ENCODE results near the gene PRPF19. TPM values are rescaled to one million over a fixed set of nuclear protein-coding genes. Genes with fewer than 3 reads are reported as not detected.

PRPF19 gene
- total RNA-seq, 4 donors from 2014 or later = 50.3 to 93.9 (median 58.0) TPM

DNA sequence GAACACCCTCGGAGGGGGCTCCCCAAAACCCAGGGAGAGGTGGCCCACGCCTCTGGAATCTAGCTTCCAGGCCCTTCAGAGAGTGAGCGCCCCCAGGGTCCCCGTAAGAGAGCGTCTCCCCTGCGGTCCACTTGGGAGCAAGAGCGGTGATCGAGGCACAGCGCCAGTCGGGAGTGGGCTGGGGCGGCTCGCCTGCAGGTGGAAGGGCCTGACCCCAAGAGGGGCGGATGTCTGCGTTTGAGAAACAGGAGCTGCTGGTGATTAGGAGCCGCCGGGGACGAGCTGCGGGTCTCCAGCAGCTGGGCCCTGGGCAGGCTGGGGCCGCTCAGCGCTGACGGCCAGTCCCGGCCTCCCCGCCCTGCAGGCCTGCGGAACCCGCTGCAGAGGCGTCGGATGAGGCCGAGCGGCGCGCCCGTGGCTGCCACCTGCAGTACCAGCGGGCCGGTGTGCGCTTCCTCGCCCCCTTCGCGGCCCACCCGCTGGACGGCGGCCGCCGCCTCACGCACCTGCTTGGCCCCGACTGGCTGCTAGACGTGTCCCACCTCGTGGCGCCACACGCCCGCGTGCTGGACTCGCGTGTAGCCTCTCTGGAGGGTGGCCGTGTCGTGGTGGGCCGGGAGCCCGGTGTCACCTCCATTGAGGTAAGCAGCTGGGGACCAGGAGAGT is 27.9 kb upstream of the PRPF19 start:
- DNase-seq (ENCODE audit: low spot score) (no peak), ATAC-seq (ENCODE audit: low FRiP score) (no peak)
- TF ChIP-seq, protein P1, sequence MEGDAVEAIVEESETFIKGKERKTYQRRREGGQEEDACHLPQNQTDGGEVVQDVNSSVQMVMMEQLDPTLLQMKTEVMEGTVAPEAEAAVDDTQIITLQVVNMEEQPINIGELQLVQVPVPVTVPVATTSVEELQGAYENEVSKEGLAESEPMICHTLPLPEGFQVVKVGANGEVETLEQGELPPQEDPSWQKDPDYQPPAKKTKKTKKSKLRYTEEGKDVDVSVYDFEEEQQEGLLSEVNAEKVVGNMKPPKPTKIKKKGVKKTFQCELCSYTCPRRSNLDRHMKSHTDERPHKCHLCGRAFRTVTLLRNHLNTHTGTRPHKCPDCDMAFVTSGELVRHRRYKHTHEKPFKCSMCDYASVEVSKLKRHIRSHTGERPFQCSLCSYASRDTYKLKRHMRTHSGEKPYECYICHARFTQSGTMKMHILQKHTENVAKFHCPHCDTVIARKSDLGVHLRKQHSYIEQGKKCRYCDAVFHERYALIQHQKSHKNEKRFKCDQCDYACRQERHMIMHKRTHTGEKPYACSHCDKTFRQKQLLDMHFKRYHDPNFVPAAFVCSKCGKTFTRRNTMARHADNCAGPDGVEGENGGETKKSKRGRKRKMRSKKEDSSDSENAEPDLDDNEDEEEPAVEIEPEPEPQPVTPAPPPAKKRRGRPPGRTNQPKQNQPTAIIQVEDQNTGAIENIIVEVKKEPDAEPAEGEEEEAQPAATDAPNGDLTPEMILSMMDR (IDR thresholded peaks at IDR 0.05) = no peak

DNA sequence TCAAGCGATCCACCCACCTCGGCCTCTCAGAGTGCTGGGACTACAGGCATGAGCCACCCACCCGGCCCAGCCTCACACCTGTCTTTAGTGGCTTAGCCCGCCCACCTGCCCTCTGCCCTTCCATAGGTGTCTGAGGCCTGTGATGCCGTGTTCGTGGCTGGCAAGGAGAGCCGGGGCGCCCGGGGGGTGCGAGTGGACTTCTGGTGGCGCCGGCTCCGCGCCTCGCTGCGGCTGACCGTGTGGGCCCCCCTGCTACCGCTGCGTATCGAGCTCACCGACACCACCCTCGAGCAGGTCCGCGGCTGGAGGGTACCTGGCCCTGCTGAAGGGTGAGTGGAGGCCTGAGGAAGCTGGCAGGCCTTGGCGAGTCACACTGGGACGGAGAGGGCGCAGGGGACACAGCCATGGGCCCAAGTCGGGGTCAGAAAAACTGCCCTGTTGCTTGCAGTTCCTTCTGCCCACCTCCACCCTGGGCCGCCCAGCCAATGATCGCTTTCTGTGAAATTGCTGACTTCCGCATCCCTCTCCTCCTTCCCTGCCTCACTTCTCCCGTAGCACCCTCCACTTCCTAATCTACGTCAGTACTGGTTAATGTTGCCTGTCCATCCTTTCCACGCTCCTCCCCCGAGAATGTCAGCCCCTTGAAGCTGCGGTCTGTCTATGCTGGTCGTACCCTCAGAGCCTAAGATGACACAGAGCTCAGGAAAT is 27.2 kb upstream of the PRPF19 start:
- no peak for DNase-seq (ENCODE audit: low spot score)
- no peak for ATAC-seq (ENCODE audit: low FRiP score)
- TF ChIP-seq, protein P1 (IDR thresholded peaks at IDR 0.05) = no peak

DNA sequence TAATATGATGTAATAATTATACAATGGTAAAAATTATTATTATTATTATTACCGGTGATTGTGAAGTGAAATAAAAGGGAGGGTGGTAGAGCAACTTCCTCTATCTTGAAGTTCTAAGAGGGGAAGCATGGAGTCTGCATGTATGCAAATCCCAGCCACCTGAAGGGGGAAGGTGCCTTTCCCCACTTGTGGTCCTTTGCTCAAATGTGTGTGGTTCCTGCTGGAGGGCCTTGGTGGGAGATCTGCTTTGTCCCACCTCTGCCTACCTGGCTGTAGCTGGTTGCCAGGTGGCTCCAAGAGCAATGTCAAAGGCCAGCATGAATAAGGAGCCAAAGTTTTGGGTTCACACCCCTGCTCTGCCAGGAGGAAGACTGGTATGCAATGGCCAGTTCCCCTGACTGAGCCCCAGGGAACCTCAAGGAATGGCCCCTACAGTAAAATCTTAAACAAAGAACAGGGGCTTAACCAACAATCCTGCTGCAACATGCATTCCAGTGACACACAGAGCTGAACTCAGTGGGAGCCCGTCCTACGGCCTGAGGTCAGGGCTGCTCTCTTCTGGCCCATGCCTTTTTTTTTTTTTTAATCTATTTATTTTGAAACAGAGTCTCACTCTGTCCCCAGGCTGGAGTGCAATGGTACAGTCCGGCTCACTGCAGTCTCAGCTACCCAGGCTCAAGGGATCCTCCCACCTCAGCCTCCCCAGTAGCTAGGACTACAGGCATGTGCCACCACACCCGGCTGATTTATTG is 26.4 kb upstream of the PRPF19 start:
- no peak for DNase-seq (ENCODE audit: low spot score)
- no peak for ATAC-seq (ENCODE audit: low FRiP score)
- TF ChIP-seq, protein P1 (IDR thresholded peaks at IDR 0.05) = no peak

DNA sequence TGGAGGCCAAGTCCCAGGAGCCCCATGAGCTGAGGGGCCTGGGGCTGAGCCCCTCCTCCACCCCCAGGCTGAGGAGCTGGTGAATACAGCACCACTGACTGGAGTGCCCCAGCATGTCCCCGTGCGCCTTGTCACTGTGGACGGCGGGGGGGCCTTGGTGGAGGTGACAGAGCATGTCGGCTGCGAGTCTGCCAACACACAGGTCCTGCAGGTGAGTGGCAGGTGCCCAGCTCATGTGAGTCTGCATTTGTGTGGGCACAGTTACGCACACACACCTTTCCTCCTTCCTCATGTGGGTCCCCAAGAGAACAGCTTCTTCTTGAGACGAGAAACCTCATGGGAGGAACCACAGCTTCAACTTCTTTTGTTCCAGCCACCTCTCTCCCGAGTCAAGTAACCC is 25.5 kb upstream of the PRPF19 start:
- ATAC-seq (ENCODE audit: low FRiP score) = no peak
- DNase-seq (ENCODE audit: low spot score) = no peak
- TF ChIP-seq, protein P1 (IDR thresholded peaks at IDR 0.05) = no peak

DNA sequence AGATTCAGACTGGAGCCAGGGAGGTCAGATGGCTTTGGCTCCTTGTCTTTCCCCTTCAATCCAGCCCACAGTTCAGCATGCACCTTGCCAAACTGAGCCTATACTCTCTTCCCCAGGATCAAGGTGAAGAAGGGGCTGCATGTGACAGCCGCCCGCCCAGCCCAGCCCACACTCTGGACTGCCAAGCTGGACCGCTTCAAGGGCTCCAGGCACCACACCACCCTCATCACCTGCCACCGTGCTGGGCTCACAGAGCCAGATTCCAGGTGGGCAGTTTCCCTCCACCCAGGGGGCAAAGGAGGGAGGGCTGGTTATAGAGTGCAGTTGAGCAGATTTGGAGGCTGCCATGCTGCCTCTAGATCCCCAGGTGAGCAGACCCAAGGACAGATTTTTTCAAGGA is 24.0 kb upstream of the PRPF19 start:
- ATAC-seq (ENCODE audit: low FRiP score) = no peak
- DNase-seq (ENCODE audit: low spot score) = no peak
- TF ChIP-seq, protein P1 (IDR thresholded peaks at IDR 0.05) = no peak

DNA sequence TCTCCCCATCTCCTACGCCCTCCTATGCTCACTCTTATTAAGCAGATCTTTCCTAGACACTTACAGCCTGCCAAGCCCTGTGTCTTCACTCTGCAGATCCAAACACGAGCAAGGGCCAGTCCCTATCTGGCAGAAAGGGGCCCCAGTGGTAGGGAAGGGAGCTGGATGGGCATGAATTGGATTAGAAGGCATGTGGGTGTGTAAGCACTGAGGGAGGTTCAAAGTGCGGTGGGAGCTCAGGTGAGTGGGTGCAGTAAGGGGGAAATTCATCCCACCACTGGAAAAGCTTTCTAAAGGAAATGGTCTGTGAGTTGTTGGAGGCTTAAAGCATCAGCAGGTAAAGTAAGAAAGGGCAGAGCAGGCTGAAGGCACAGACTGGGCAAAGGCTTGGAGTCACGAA is 23.4 kb upstream of the PRPF19 start:
- DNase-seq (ENCODE audit: low spot score) = no peak
- TF ChIP-seq, protein P1 (IDR thresholded peaks at IDR 0.05) = no peak
- no peak for ATAC-seq (ENCODE audit: low FRiP score)
